DOHH2 (cell line): Measurements from ENCODE around the gene SV2C.

ENCODE experiments used
- CTCF ChIP-seq: fragments of 200-600 bp; sonication (generic); IDR thresholded peaks from one replicate; pipeline ENCODE4 v1.5.1; 2014; ENCODE audit warnings: antibody characterized with exemption, mild to moderate bottlenecking, low read depth, low read length; ENCODE audit not compliant: poor library complexity, severe bottlenecking
- EZH2phosphoT487 ChIP-seq: fragments of 200-600 bp; sonication (generic); IDR thresholded peaks from 2 replicates; pipeline ENCODE4 v1.6.1; 2017; ENCODE audit warnings: borderline replicate concordance, mild to moderate bottlenecking, antibody characterized with exemption, low read length, moderate library complexity, mixed read lengths

DNA sequence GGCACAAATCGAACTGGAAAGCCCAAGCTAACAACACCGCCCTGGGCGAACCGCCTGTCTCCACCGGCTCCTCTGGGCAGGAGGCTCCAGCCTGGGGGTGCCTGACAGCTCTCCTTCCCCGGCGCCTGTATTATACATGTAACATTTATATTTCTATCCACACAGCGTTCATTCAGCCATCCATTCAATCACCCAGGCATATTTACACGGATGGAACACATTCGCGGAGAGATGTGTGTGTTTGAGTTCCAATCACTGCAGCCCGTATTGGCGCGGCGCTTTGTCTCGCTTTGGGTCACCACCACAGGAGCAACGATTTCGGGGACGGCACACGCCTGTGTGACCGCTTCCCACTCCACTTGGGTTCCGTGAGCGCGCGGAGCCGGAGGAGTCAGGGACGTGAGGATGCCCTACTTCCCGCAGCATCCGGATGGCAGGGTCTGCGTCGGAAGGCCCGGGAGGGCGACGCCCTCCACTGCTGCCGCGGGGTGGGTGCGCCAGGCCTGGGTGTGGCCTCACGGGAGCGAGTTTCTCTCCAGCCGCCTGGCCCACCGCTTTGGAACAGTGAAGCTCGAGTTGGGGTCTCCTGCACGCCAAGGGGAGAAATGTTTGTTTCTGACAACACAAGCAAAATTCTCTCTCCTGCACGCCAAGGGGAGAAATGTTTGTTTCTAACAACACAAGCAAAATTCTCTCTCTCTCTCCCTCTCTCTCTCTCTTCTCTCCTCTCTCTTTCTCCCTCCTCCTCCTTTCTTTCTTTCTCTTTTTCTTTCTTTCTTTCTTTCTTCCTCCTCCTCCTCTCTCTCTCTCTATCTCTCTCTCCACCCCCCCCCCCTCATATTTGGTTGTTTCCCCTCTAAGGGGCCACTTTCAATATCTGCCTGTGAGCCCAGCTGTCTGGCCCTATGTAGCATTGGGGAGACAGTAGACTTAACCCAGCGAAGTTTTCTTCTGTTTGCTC lies 1.1 kb upstream of the SV2C start:
- no peak for TF ChIP-seq CTCF
- no peak for TF ChIP-seq EZH2phosphoT487
